Tibial nerve (tissue), 4 donors: Measurements from ENCODE around the gene INF2. TPM values are rescaled to one million over a fixed set of nuclear protein-coding genes. Genes with fewer than 3 reads are reported as not detected.
A peak's percentile ranks its signal among the peaks of the same experiment; 100 is the strongest.
"Not testable (repeated sequence)": the region's sequence is repeated elsewhere in the genome, so short reads cannot be mapped to it uniquely, and the experiment has no call there.

ENCODE experiments used
- DNase-seq, 2 donors: peaks; one replicate each; pipeline ENCODE4 v3.0.0-alpha.2; 2019; ENCODE audit warnings: low spot score in 2 of 2
- H3K27ac ChIP-seq, 4 donors: fragments of 200-600 bp; sonication (generic) in 3 of 4; one replicate each; pipeline ENCODE4 v1.5.1; 2017 to 2019; ENCODE audit warnings: mild to moderate bottlenecking in 1 of 4
- H3K27me3 ChIP-seq, 2 donors: fragments of 200-600 bp; sonication (generic) in 1 of 2; one replicate each; pipeline versions ENCODE4 v1.5.1 to v1.6.0; 2017 to 2019
- H3K36me3 ChIP-seq, 3 donors: fragments of 200-600 bp; sonication (generic); one replicate each; pipeline ENCODE4 v1.5.1; 2018 to 2019
- H3K4me1 ChIP-seq, 4 donors: fragments of 200-600 bp; sonication (generic) in 3 of 4; one replicate each; pipeline ENCODE4 v1.5.1; 2017 to 2019
- H3K4me3 ChIP-seq, 4 donors: fragments of 200-600 bp; sonication (generic) in 3 of 4; one replicate each; pipeline ENCODE4 v1.5.1; 2017 to 2019; ENCODE audit warnings: mild to moderate bottlenecking in 1 of 4, moderate library complexity in 1 of 4
- H3K9me3 ChIP-seq, 4 donors: fragments of 200-600 bp; sonication (generic) in 3 of 4; one replicate each; pipeline ENCODE4 v1.5.1; 2017 to 2019
- CTCF ChIP-seq, 5 experiments: fragments of 200-600 bp in 3 of 5; fragments of 450-650 bp in 2 of 5; sonication (generic) in 3 of 5; IDR thresholded peaks; one replicate each; pipeline ENCODE4 v1.5.1; 2016 to 2019; ENCODE audit warnings: antibody characterized with exemption in 5 of 5, mild to moderate bottlenecking in 3 of 5, moderate library complexity in 2 of 5
- EP300 ChIP-seq, 2 donors: sonication (generic); formaldehyde crosslinking; IDR thresholded peaks; one replicate each; pipeline ENCODE4 v1.6.1; 2017; ENCODE audit warnings: antibody characterized with exemption in 2 of 2, mild to moderate bottlenecking in 1 of 2
- POLR2A ChIP-seq, 2 donors: fragments of 450-650 bp; IDR thresholded peaks; one replicate each; pipeline ENCODE4 v1.6.1; 2017; ENCODE audit warnings: antibody characterized with exemption in 2 of 2, mild to moderate bottlenecking in 2 of 2, moderate library complexity in 2 of 2
- WGBS, 2 donors: methylation state at CpG; one replicate each; pipeline ENCODE4 v1.1.5; 2018; 5-methylcytosine and 5-hydroxymethylcytosine counted together
- total RNA-seq, 4 donors: library from RNA; depleted of rRNA; stranded (reverse); fragments of >200 nt; gene quantifications; one replicate each; pipeline ENCODE4 v1.1.0, GENCODE V29; 2016

The INF2 gene
- total RNA-seq, 4 donors from 2014 or later: 217 to 256 (median 239) TPM

GRCh38 chr14:104650057-104650980 lies 39.1 kb upstream of the INF2 start:
- peak overlapping the region; percentile 31 to 54 (median 42) for H3K4me3 ChIP-seq
- DNase-seq: peak; percentile 44 to 78

GRCh38 chr14:104650981-104651875 lies 38.2 kb upstream of the INF2 start:
- Histone ChIP-seq H3K4me1 (peaks cover 0 to 17% (median 10%) of the 10 kb centered on the region in 4 donors), H3K36me3 (no peaks in the 10 kb centered on the region), H3K27ac (peak overlapping the region in 1 of 4 donors; percentile 78), H3K27me3 (no peaks in the 10 kb centered on the region), H3K4me3 (no peak overlapping the region), H3K9me3 (no peaks in the 10 kb centered on the region)
- 85 to 94% methylated on average over 12 to 19 of the region's 24 CpGs for WGBS, 2 donors
- TF ChIP-seq POLR2A (IDR thresholded peaks at IDR 0.05): no peak
- TF ChIP-seq CTCF (IDR thresholded peaks at IDR 0.05): no peak
- TF ChIP-seq EP300 (IDR thresholded peaks at IDR 0.05): no peak
- DNase-seq: no peak

More at GRCh38 chr14:104650057-104650980, 39.1 kb upstream of the INF2 start:
- no peaks in the 10 kb centered on the region for H3K36me3 ChIP-seq
- no peaks in the 10 kb centered on the region for H3K27me3 ChIP-seq
- peak overlapping the region in 3 of 4 donors; percentile 58 to 78 (median 64) for H3K27ac ChIP-seq
- peaks cover 0 to 16% (median 10%) of the 10 kb centered on the region in 4 donors for H3K4me1 ChIP-seq
- 3 to 7% methylated on average over 21 to 49 of the region's 56 CpGs for WGBS, 2 donors
- TF ChIP-seq POLR2A (IDR thresholded peaks at IDR 0.05) (no peak), EP300 (IDR thresholded peaks at IDR 0.05) (peak in 1 of 2 donors; percentile 39), CTCF (IDR thresholded peaks at IDR 0.05) (peak; percentile 98 to 99 (median 99))
- H3K9me3 ChIP-seq: peaks cover 0 to 2% (median 0%) of the 10 kb centered on the region in 4 donors

- WGBS, 2 donors: 79 to 83% methylated on average over 20 of the region's 20 CpGs
- H3K4me3 ChIP-seq: no peak overlapping the region
- H3K4me1 ChIP-seq: peaks cover 0 to 24% (median 10%) of the 10 kb centered on the region in 4 donors
- no peaks in the 10 kb centered on the region for H3K9me3 ChIP-seq
- DNase-seq: no peak
- TF ChIP-seq POLR2A (IDR thresholded peaks at IDR 0.05) (no peak), CTCF (IDR thresholded peaks at IDR 0.05) (no peak), EP300 (IDR thresholded peaks at IDR 0.05) (no peak)
- H3K27ac ChIP-seq: no peak overlapping the region
- H3K36me3 ChIP-seq: no peaks in the 10 kb centered on the region
- H3K27me3 ChIP-seq: no peaks in the 10 kb centered on the region
Measured at GRCh38 chr14:104651876-104652260, 37.5 kb upstream of the INF2 start.

GRCh38 chr14:104652386-104652785 lies 37.0 kb upstream of the INF2 start:
- no peaks in the 10 kb centered on the region for H3K9me3 ChIP-seq
- H3K4me3 ChIP-seq: no peak overlapping the region
- H3K27me3 ChIP-seq: no peaks in the 10 kb centered on the region
- H3K4me1 ChIP-seq: peaks cover 0 to 27% (median 10%) of the 10 kb centered on the region in 4 donors
- 87 to 89% methylated on average over 9 of the region's 9 CpGs for WGBS, 2 donors
- H3K27ac ChIP-seq: no peak overlapping the region
- no peak for TF ChIP-seq CTCF (IDR thresholded peaks at IDR 0.05)
- TF ChIP-seq POLR2A (IDR thresholded peaks at IDR 0.05): no peak
- no peak for TF ChIP-seq EP300 (IDR thresholded peaks at IDR 0.05)
- no peak for DNase-seq
- no peaks in the 10 kb centered on the region for H3K36me3 ChIP-seq

- 94 to 96% methylated on average over 42 to 52 of the region's 52 CpGs for WGBS, 2 donors
- not testable (repeated sequence) for DNase-seq, H3K9me3 ChIP-seq, H3K27me3 ChIP-seq, H3K4me3 ChIP-seq, H3K36me3 ChIP-seq, H3K27ac ChIP-seq
- H3K4me1 ChIP-seq: peaks cover 0 to 27% (median 10%) of the 10 kb centered on the region in 4 donors
Measured at GRCh38 chr14:104653130-104653920, 36.1 kb upstream of the INF2 start.
